Esophagus muscularis mucosa (tissue), 4 donors: ENCODE data around the gene ITIH1. TPM values are rescaled to one million over a fixed set of nuclear protein-coding genes. Genes with fewer than 3 reads are reported as not detected.
"Not testable (repeated sequence)": the region's sequence is repeated elsewhere in the genome, so short reads cannot be mapped to it uniquely, and the experiment has no call there.

ENCODE experiments used
- DNase-seq: peaks from one replicate; pipeline ENCODE4 v3.0.0-alpha.2; 2017; ENCODE audit errors: extremely low spot score
- H3K27ac ChIP-seq, 4 donors: fragments of 200-600 bp; sonication (generic); replicated peaks in 1 of 4; 1 replicate in 3 of 4; 2 replicates in 1 of 4; pipeline ENCODE4 v1.5.1; 2016 to 2019; ENCODE audit warnings: mild to moderate bottlenecking in 1 of 4
- H3K27me3 ChIP-seq, 4 donors: fragments of 200-600 bp; sonication (generic); one replicate each; pipeline versions ENCODE4 v1.5.1 to v1.6.0; 2016 to 2019
- H3K36me3 ChIP-seq, 4 donors: fragments of 200-600 bp; sonication (generic); one replicate each; pipeline ENCODE4 v1.5.1; 2016 to 2019
- H3K4me1 ChIP-seq, 4 donors: fragments of 200-600 bp; sonication (generic); one replicate each; pipeline ENCODE4 v1.5.1; 2016 to 2019
- H3K4me3 ChIP-seq, 4 donors: fragments of 200-600 bp; sonication (generic); 1 replicate in 2 of 4; 2 replicates in 2 of 4; pipeline ENCODE4 v1.5.1; 2016 to 2019; ENCODE audit warnings: mild to moderate bottlenecking in 4 of 4, moderate library complexity in 1 of 4
- H3K9me3 ChIP-seq, 4 donors: fragments of 200-600 bp; sonication (generic); 1 replicate in 3 of 4; 2 replicates in 1 of 4; pipeline ENCODE4 v1.5.1; 2016 to 2019
- CTCF ChIP-seq, 3 experiments: fragments of 200-600 bp in 2 of 3; fragments of 450-650 bp in 1 of 3; sonication (generic) in 2 of 3; IDR thresholded peaks; one replicate each; pipeline ENCODE4 v1.5.1; 2017 to 2019; ENCODE audit warnings: antibody characterized with exemption in 3 of 3, mild to moderate bottlenecking in 2 of 3, moderate library complexity in 1 of 3
- EP300 ChIP-seq: sonication (generic); formaldehyde crosslinking; IDR thresholded peaks from one replicate; pipeline ENCODE4 v1.6.1; 2017; ENCODE audit warnings: antibody characterized with exemption
- POLR2A ChIP-seq: fragments of 450-650 bp; IDR thresholded peaks from one replicate; pipeline ENCODE4 v1.6.1; 2017; ENCODE audit warnings: antibody characterized with exemption, moderate library complexity, mild to moderate bottlenecking, low read depth
- POLR2AphosphoS5 ChIP-seq, 2 donors: sonication (generic); formaldehyde crosslinking; IDR thresholded peaks; one replicate each; pipeline ENCODE4 v1.6.1; 2017; ENCODE audit warnings: antibody characterized with exemption in 2 of 2
- WGBS: methylation state at CpG from one replicate; pipeline ENCODE4 v1.1.5; 2018; 5-methylcytosine and 5-hydroxymethylcytosine counted together
- intact Hi-C: fragments of 100-400 bp; cut with DNase I; formaldehyde crosslinking; loops from one replicate; pipeline ENCODE4 v1.15.1; 2023
- total RNA-seq, 4 donors: library from RNA; depleted of rRNA; stranded (reverse); fragments of >200 nt; gene quantifications; one replicate each; pipeline versions ENCODE4 v1.1.0 to v1.2.1, GENCODE V29; 2016

ITIH1 gene
- total RNA-seq: not detected

GRCh38 chr3:52777127-52777958 lies at the start of gene ITIH1:
ITIH1 (plus strand) TSS chr3:52777599; CDS start chr3:52777616, 17 bp downstream.
- peak; percentile 82 for DNase-seq
- no peak within 1 kb of the TSS for H3K27ac ChIP-seq
- no peaks in the 10 kb centered on the region for H3K36me3 ChIP-seq
- 85% methylated on average over 10 of the region's 12 CpGs for WGBS
- no peaks in the 10 kb centered on the region for H3K27me3 ChIP-seq
- intact Hi-C loops: loop anchor here (10.0 kb wide), 3 partner anchors 117 to 297 kb away; partner anchors contain the start of gene STIMATE
- no peak within 1 kb of the TSS for H3K4me3 ChIP-seq
- H3K4me1 ChIP-seq: no peaks in the 10 kb centered on the region
- TF ChIP-seq POLR2A: no peak
- no peak for TF ChIP-seq POLR2AphosphoS5 (IDR thresholded peaks at IDR 0.05)
- no peak for TF ChIP-seq EP300
- no peak for TF ChIP-seq CTCF (IDR thresholded peaks at IDR 0.05)
- no peaks in the 10 kb centered on the region for H3K9me3 ChIP-seq

DNA sequence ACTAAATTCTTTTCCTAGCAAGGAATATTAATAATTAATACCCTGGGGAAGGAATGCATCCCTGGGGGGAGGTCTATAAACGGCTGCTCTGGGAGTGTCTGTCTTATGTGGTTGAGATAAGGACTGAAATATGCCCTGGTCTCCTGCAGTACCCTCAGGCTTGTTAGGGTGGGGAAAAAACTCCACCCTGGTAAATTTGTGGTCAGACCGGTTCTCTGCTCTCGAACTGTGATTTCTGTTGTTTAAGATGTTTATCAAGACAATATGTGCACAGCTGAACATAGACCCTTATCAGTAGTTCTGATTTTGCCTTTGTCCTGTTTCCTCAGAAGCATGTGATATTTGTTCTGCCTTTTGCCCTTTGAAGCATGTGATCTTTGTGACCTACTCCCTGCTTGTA lies 48.6 kb upstream of the ITIH1 start:
- H3K27ac ChIP-seq, DNase-seq, H3K27me3 ChIP-seq, intact Hi-C loops, H3K4me1 ChIP-seq, H3K9me3 ChIP-seq, H3K4me3 ChIP-seq: not testable (repeated sequence)
- H3K36me3 ChIP-seq: peaks cover 20 to 56% (median 41%) of the 10 kb centered on the region in 4 donors
- 98% methylated on average over 3 of the region's 3 CpGs for WGBS

DNA sequence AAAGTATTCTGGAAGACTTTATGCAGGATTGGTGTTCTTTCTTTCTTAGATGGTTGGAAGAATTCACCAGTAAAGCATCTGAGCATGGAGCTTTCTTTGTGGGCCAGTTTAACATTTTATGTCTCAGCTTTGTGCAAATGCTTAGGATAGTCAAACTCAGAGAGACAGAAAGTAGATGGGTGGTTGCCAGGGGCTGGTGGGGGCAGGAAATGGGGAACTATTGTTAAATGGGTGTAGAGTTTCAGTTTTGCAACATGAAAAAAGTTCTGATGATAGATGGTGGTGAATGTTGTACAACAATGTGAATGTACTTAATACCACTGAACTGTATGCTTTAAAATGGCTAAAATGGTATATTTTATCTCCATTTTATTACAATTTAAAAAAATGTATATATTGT lies 46.7 kb upstream of the ITIH1 start:
- no peak for TF ChIP-seq CTCF (IDR thresholded peaks at IDR 0.05)
- no peak for TF ChIP-seq POLR2AphosphoS5 (IDR thresholded peaks at IDR 0.05)
- TF ChIP-seq EP300: no peak
- TF ChIP-seq POLR2A: no peak
- Histone ChIP-seq H3K27me3 (no peaks in the 10 kb centered on the region), H3K9me3 (peaks cover 0 to 8% (median 0%) of the 10 kb centered on the region in 4 donors), H3K4me3 (no peak overlapping the region), H3K4me1 (no peaks in the 10 kb centered on the region), H3K27ac (no peak overlapping the region), H3K36me3 (peaks cover 36 to 75% (median 52%) of the 10 kb centered on the region in 4 donors)
- DNase-seq: no peak
- intact Hi-C loops: no loop called here

DNA sequence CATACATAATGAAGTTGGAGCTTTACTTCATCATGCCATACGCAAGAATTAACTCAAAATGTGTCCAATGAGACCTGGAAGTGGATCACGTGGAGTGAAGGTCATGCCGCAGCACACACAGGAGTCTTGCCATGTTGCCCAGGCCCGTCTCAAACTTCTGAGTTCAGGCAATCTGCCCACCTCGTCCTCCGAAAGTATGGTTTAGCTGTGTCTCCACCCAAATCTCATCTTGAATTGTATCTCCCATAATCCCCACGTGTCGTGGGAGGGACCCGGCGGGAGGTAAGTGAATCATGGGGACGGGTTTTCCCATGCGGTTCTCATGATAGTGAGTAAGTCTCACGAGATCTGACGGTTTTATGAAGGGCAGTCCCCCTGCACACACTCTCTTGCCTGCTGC lies 45.8 kb upstream of the ITIH1 start:
- peaks cover 0 to 8% (median 0%) of the 10 kb centered on the region in 4 donors for H3K9me3 ChIP-seq
- intact Hi-C loops: no loop called here

More for the DNA sequence above, 45.8 kb upstream of the ITIH1 start:
- DNase-seq: no peak
- TF ChIP-seq POLR2A: no peak
- no peak for TF ChIP-seq POLR2AphosphoS5 (IDR thresholded peaks at IDR 0.05)
- no peak for TF ChIP-seq EP300
- TF ChIP-seq CTCF (IDR thresholded peaks at IDR 0.05): no peak
- H3K4me3 ChIP-seq: no peak overlapping the region
- no peaks in the 10 kb centered on the region for H3K27me3 ChIP-seq
- H3K36me3 ChIP-seq: peaks cover 42 to 85% (median 60%) of the 10 kb centered on the region in 4 donors
- no peaks in the 10 kb centered on the region for H3K4me1 ChIP-seq
- 93% methylated on average over 14 of the region's 14 CpGs for WGBS
- H3K27ac ChIP-seq: no peak overlapping the region
